Measurements from ENCODE around the gene RBPJL. TPM values are rescaled to one million over a fixed set of nuclear protein-coding genes. Genes with fewer than 3 reads are reported as not detected.

The RBPJL gene
- polyA plus RNA-seq, 6 donors from 2014 or later = not detected

DNA sequence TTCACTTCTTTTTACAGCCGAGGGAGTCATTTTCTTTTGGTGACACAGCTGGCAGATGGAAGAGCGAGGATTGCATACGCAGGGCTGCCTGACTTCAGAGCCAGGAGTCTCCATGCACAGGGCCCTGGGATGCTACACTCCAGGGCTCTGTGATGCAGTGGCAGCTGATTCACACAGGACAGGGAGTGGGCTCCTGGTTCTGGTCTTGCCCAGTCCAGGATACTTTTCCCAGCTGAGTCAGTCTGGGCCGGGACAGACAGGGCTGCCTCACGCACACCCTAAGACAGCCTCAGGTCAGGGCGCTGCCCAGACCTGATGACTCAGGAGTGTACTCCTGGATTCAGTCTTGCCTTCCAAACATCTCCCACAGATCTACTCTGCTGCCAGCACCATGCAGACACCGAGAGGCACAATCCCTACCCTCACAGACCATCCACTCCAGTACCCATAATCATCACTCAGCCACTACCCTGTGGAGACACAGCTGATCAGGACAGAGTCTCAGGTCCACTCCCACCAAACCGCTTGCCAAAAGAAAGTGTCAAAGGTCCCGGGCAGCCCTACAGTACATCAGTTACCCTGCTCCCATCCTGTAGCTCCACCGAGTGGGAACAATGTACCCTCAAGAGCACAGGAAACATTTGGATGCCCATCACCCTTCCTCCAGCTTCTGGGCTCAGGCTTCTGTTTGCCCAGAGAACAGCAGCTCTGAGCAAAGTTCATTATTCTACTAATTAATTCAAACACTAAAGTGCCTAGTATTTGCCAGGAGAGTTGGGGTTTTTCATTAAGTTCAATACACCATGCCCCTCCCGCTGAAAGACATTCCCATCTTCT lies 30.1 kb downstream of the RBPJL start:
- H3K27ac Mint-ChIP-seq = peak overlapping the region in 1 of 6 donors; percentile 30
- H3K9me3 Mint-ChIP-seq = no peaks in the 10 kb centered on the region
- H3K27me3 Mint-ChIP-seq = peaks cover 10 to 48% (median 33%) of the 10 kb centered on the region in 3 donors
- DNase-seq (no peak), ATAC-seq (ENCODE audit: low read depth in 2 of 2) (no peak)
- H3K36me3 Mint-ChIP-seq = no peaks in the 10 kb centered on the region
- H3K4me3 Mint-ChIP-seq = no peak overlapping the region
- H3K4me1 Mint-ChIP-seq = no peaks in the 10 kb centered on the region

DNA sequence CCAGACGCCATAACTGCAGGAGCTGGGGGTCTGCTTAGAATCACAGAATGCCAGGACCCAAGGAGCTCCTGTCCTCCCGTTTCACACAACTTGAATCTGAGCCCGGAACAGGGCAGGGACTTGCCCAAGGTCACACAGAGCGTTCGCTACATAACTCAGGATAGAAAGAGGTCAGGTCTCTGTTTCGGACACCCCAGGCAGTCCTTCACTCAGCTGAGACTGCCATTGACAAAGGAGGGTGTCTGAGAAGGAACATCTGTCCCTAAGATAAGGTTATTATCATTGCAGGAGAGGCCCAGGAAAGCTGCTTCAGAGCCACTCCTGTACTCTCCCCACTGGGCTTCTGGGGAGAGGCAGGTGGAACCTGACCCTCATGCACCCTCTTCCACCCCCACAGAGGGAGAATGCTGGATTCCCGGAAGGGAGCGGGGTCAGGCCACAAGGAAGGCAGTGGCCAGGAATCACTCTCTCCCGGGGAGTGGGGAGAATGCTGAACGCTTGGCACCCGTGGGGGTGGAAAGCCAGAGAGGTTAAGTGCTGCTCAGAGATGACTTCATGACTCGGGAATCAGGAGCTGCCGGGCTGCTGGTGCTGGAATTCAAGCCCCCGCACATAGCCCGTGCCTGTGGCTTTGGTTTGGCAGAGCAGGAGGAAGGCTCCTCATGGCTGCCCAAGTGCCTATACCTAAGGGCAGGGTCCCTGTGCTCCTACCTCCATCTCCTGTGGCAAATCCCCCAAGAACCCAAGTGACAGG lies 30.9 kb downstream of the RBPJL start:
- DNase-seq (no peak), ATAC-seq (ENCODE audit: low read depth in 2 of 2) (no peak)
- Mint-ChIP-seq H3K4me1 (no peaks in the 10 kb centered on the region), H3K9me3 (no peaks in the 10 kb centered on the region), H3K36me3 (no peaks in the 10 kb centered on the region), H3K4me3 (no peak overlapping the region), H3K27ac (no peak overlapping the region), H3K27me3 (peaks cover 10 to 53% (median 33%) of the 10 kb centered on the region in 3 donors)

DNA sequence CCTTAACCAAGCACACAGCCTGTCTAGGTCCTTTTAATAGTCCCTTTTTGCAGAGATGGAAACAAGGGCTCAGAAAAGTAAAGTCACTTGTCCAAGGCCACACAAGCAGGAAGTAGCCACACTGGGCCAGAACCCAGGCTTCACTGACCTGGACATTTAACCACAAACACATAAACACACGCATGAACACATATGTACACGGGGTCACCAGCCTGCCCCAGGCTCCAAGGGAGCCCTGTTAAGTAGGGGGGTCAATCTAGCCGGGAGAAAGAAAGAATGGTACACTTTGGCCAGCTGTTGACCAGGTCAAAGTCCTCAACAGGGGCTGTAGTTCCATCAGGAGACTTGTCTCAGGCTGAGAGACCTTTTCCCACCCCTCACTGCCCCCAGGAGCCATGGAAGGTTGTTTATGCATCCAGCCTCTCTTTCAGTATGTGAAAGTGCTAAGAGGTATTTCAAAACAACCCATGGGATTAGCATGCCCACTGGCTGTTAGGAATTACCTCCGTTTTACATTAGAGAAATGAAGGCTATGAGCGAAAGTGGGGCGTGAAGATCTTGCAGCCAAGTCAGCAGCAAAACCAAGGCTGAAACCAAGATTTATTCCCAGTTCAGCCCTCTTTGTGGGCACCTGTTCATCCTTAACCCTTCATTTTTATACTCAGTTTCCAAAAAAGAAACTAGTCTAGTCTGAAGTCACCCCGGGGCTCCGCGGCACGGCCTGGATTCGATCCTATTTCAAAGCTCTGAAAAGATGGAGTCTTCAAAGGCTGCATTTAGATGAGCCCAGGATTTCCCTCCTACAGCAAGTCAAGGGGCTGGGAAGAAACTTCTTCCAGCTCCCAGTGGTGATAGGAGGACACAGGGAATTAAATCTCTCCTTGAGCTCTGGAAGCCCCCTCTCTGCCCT lies 31.7 kb downstream of the RBPJL start:
- Mint-ChIP-seq H3K27ac (no peak overlapping the region), H3K4me3 (no peak overlapping the region), H3K36me3 (no peaks in the 10 kb centered on the region), H3K9me3 (no peaks in the 10 kb centered on the region), H3K27me3 (peaks cover 10 to 61% (median 33%) of the 10 kb centered on the region in 3 donors), H3K4me1 (no peaks in the 10 kb centered on the region)
- no peak for ATAC-seq (ENCODE audit: low read depth in 2 of 2)
- no peak for DNase-seq

DNA sequence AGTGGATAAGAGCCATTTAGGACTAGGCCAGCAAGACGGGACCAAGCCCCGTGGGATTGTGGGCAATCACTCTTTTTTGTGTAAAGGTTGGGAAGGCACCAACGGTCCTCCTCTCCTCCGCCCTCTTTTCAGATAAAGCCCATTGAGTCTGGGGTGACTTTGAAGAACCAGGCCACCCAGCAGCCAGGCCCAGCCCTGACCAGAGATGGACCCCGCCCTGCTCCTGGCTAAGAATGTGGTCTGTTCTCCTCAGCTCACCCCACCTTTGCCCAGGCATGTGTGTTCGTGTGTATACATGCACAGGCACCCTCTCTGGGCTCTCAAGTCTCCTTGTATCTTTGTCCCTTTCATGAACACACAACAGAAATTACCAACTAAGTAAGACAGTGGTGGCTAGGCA lies 32.4 kb downstream of the RBPJL start:
- no peaks in the 10 kb centered on the region for H3K36me3 Mint-ChIP-seq
- H3K27me3 Mint-ChIP-seq = peaks cover 10 to 64% (median 33%) of the 10 kb centered on the region in 3 donors
- no peak overlapping the region for H3K27ac Mint-ChIP-seq
- peaks cover 0 to under 1% (median 0%) of the 10 kb centered on the region in 3 donors for H3K4me1 Mint-ChIP-seq
- ATAC-seq (ENCODE audit: low read depth in 2 of 2) (no peak), DNase-seq (no peak)
- no peak overlapping the region for H3K4me3 Mint-ChIP-seq
- H3K9me3 Mint-ChIP-seq = no peaks in the 10 kb centered on the region

DNA sequence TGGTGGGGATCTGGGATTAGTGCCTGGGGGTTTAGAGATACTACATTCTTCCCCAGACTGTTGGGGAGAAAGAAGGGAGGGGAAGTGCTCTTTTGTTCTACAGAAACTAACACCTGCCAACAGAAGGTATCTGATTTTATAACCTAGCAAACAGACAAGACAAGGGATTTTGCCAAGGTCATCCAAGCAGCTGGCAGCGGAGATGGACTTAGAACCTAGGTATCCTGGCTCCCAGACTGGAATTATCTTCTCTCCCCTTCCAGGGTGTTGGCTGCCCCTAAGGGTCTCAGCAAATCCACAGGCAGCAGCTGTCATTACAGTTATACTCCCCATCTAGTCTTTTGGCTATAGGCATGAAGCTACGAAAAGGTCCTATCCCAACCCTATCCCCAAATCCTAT lies 33.2 kb downstream of the RBPJL start:
- Mint-ChIP-seq H3K9me3 (no peaks in the 10 kb centered on the region), H3K27me3 (peaks cover 10 to 71% (median 33%) of the 10 kb centered on the region in 3 donors), H3K4me1 (peaks cover 0 to 5% (median under 1%) of the 10 kb centered on the region in 3 donors), H3K36me3 (no peaks in the 10 kb centered on the region), H3K27ac (peak overlapping the region in 1 of 6 donors; percentile 57), H3K4me3 (no peak overlapping the region)
- DNase-seq (no peak), ATAC-seq (ENCODE audit: low read depth in 2 of 2) (no peak)

DNA sequence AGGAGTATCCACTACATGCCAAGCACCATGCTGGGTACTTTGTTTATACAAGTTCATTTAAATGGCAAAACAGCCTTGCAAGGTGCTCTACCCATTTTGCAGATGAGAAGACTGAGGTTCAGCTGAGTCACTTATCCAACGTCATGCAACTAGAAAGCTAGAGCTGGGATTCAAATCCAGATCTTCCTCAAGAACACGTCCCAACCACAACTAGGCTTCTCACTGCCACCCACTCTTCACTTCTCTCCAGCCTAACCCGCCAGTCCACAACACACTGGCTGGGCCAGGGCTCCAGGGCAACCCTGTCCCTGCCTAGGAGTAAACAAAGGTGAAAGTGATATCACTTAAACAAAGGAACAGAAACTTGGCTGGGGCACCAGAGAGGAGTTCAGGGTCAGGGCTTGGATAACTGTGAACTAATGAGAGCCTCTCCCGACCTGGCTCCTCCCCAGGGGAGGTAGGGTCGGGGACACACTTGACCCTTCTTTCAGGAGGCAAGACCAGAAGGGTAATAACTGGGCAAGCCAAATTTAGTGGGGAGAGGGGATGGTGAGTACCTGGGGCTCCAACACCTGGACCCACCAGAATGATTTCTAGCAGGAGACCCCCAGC lies 33.7 kb downstream of the RBPJL start:
- ATAC-seq (ENCODE audit: low read depth in 2 of 2) = no peak
- Mint-ChIP-seq H3K4me1 (peaks cover 0 to 11% (median 4%) of the 10 kb centered on the region in 3 donors), H3K27ac (no peak overlapping the region)

DNA sequence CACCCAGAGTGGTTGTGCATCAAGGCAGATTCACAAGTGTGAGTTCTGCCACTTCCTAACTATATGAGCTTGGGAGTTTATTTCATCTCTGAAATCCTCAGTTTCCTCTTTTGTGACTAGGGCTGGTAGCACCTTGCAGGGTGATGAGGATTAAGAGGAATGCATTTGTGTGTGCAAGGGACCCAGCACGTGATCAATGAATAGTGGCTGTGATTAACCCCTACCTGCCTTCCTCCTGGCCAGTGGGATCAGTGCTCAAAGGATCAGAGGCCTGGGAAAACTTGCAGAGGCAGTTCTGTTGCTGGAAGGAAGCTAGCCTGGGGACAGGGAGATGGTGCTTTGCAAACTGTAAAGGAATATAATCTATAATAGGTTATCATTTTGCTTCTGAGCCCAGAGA lies 34.3 kb downstream of the RBPJL start:
- ATAC-seq (ENCODE audit: low read depth in 2 of 2) (no peak), DNase-seq (no peak)
- H3K36me3 Mint-ChIP-seq = no peaks in the 10 kb centered on the region
- peaks cover 14 to 75% (median 37%) of the 10 kb centered on the region in 3 donors for H3K27me3 Mint-ChIP-seq
- no peak overlapping the region for H3K4me3 Mint-ChIP-seq
- H3K9me3 Mint-ChIP-seq = no peaks in the 10 kb centered on the region
- no peak overlapping the region for H3K27ac Mint-ChIP-seq
- peaks cover 0 to 17% (median 6%) of the 10 kb centered on the region in 3 donors for H3K4me1 Mint-ChIP-seq

More for the DNA sequence above, 33.7 kb downstream of the RBPJL start:
- H3K4me3 Mint-ChIP-seq = no peak overlapping the region
- H3K9me3 Mint-ChIP-seq = no peaks in the 10 kb centered on the region
- no peaks in the 10 kb centered on the region for H3K36me3 Mint-ChIP-seq
- no peak for DNase-seq
- H3K27me3 Mint-ChIP-seq = peaks cover 15 to 75% (median 33%) of the 10 kb centered on the region in 3 donors

DNA sequence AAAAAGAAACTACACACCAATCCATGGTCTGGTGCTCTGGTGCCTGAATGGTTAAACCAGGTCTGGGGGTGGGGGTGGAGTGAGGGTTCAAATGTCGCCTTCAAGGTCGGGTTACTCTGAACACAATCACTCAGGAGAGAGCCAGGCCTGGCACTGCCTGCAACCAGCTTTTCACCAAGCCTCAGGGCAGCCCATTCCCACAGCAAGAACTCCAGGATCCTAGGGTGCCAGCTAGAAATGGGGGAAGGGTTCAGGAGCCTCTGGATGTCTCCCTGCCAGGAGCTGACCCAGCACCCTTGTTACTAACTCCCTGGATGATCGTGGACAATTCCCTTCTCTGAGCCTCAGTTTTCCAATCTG lies 34.9 kb downstream of the RBPJL start:
- H3K9me3 Mint-ChIP-seq = no peaks in the 10 kb centered on the region
- H3K4me3 Mint-ChIP-seq = no peak overlapping the region
- no peak for DNase-seq
- no peak for ATAC-seq (ENCODE audit: low read depth in 2 of 2)
- no peak overlapping the region for H3K27ac Mint-ChIP-seq
- peaks cover 0 to 23% (median 11%) of the 10 kb centered on the region in 3 donors for H3K4me1 Mint-ChIP-seq
- H3K27me3 Mint-ChIP-seq = peaks cover 17 to 79% (median 41%) of the 10 kb centered on the region in 3 donors
- H3K36me3 Mint-ChIP-seq = no peaks in the 10 kb centered on the region

DNA sequence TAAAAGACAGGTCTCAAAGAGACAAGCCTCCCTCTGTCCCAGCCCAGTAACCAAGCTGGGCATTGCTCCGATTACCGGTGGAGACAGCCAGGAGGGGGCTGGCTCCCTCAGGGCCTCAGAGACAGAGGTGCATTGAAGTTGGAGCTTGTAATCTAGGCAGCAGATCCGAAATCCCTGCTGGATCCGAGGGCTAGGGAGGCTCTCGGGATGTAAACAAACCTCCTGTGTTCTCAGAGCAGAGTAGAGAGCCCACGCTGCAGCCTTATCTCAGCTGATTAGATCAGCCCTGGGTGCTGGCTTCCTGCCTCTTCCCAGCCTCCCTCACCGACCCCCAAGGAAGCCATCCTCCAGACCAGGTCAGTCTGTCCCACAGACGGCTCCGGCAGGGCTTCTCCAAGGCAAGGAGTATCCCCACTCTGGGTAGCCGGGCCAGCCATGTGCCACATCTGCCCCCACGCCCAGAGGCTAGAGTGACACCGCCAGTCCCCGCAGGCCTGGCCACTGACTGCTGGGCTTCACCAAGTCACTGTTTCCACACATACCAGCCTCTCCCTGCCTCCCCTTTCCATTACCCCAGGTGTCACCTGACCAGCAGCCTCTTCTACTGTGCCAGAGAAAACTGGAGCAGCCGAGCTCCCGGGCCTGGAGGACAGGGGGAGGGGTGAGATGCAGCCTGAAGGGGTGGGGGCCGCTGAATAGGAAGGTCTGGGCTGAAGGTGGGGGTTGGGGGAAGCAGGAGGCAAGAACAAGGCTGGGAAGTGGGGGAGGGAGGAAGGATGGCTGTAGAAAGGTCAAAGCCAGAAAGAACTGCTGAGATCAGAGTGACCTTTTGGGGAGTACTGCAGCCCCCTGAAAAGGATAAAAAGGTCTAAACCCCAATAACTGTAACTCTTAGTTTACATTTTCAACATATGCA lies 35.6 kb downstream of the RBPJL start:
- no peak for ATAC-seq (ENCODE audit: low read depth in 2 of 2)
- Mint-ChIP-seq H3K27me3 (peaks cover 22 to 79% (median 41%) of the 10 kb centered on the region in 3 donors), H3K4me3 (no peak overlapping the region), H3K27ac (peak overlapping the region in 1 of 6 donors; percentile 75), H3K4me1 (peaks cover 0 to 29% (median 13%) of the 10 kb centered on the region in 3 donors), H3K36me3 (no peaks in the 10 kb centered on the region), H3K9me3 (no peaks in the 10 kb centered on the region)
- no peak for DNase-seq

DNA sequence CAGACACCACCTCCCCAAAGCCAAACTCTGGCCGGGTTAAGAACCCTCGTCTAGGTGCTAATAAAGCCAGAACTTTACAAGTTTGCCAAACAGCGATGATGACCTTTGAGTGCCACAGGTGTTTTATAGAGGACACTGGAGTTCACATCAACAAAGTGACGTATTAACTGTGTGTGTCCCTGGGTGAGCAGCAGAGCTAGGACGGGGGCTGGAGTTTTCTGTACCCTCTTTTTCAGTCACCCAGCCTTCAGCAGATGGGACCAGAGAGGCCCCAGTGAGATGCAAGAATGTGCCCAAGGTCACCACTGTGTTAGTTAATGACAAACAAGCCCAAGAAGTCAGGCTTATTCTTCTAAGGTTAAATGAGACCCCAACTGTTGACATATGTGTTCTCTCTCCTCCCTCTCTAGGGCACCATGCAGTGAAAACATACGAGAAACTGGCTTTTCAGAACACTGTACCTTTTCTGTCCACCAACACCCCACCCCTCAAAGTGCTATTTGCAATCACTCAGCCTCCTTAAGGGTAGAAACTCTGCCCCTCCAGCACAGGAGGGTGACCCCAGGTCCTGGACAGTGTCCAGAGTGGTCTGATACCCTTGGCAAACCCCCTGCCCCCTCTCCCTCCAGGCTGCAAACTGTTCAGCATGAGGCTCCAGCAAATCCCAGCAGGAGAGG lies 36.4 kb downstream of the RBPJL start:
- no peak for DNase-seq
- no peak for ATAC-seq (ENCODE audit: low read depth in 2 of 2)
- H3K27ac Mint-ChIP-seq = no peak overlapping the region
- no peaks in the 10 kb centered on the region for H3K9me3 Mint-ChIP-seq
- no peaks in the 10 kb centered on the region for H3K36me3 Mint-ChIP-seq
- peaks cover 6 to 36% (median 17%) of the 10 kb centered on the region in 3 donors for H3K4me1 Mint-ChIP-seq
- H3K27me3 Mint-ChIP-seq = peaks cover 24 to 79% (median 44%) of the 10 kb centered on the region in 3 donors
- no peak overlapping the region for H3K4me3 Mint-ChIP-seq

DNA sequence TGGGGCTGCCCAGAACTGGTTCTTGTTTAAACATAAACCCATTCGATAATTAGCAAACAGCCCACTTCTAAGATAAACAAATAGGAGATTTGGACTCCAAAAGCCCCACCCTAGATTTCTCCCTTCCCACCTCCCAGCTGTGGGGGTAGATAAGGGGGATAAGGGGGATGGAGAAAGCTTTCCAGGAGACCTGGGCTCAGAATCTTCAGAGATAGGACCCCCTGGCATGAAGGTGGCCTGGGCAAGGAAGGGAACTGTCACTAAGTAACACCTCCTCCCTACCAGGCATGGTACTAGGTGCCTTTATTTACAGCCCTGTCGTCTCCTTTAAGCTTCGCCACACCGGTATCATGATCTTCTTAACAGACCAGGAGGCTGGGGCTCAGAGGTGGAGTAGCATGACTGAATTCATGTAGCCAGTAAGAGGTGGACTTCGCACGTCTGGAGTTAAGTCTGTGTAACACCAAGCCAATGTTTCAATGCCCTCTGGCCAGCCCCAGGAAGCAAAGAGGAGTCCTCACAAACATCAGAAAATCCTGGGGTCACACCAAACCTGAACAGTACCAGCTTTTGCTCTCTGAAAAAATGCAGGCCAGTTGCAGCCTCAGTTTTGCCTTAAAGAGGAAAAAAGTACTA lies 37.0 kb downstream of the RBPJL start:
- ATAC-seq (ENCODE audit: low read depth in 2 of 2) = no peak
- H3K4me3 Mint-ChIP-seq = no peak overlapping the region
- no peak for DNase-seq
- no peaks in the 10 kb centered on the region for H3K9me3 Mint-ChIP-seq
- peaks cover 11 to 39% (median 21%) of the 10 kb centered on the region in 3 donors for H3K4me1 Mint-ChIP-seq
- H3K27ac Mint-ChIP-seq = no peak overlapping the region
- H3K36me3 Mint-ChIP-seq = no peaks in the 10 kb centered on the region
- peaks cover 24 to 85% (median 43%) of the 10 kb centered on the region in 3 donors for H3K27me3 Mint-ChIP-seq

Data from naive B cell (primary cell).